ENCODE data around the gene PCGF2. TPM values are rescaled to one million over a fixed set of nuclear protein-coding genes. Genes with fewer than 3 reads are reported as not detected.

Gene PCGF2
- total and polyA plus RNA-seq, 2 of the 8 experiments (the other 6 are each of a cell fraction or from before 2014, with no cell fraction given), result 42.1 to 93.3 TPM

GRCh38 chr17:38752308-38753070 is 4.4 kb upstream of the PCGF2 start, which contains the start of gene PSMB3:
Gene PSMB3 (plus strand): TSS chr17:38752741. CDS start chr17:38752827, 86 bp downstream.
- H3K56ac ChIP-seq (replicated peaks; ENCODE audit: insufficient read length, low read depth, low read length), result peak within 1 kb of the TSS; percentile 85
- CTCF ChIA-PET (ENCODE audit: partially characterized antibody), result interaction anchor here (0.6 to 2.5 kb wide), 7 partner anchors 9 to 117 kb away, joined by 3 to 10 read pairs (median 4); no protein-coding TSS in a partner anchor
- H2AK5ac ChIP-seq (ENCODE audit: low read depth, low read length), result peak within 1 kb of the TSS; percentile 18; the same call in 1 of the 2 replicates
- peak within 1 kb of the TSS; percentile 7 for H2BK120ac ChIP-seq (replicated peaks; ENCODE audit: low read depth, low read length)
- H2BK5ac ChIP-seq (ENCODE audit: low read depth, low read length), result peak within 1 kb of the TSS; percentile 96
- H3K36me3 ChIP-seq (ENCODE audit: control insufficient read depth in 2 of 4, insufficient read depth in 4 of 4, low read length in 3 of 4), result peaks cover 5 to 17% (median 12%) of the 10 kb centered on the region in 4 experiments; a peak in 7 of 8 replicates
- H3K23ac ChIP-seq (ENCODE audit: insufficient read length), result no peak within 1 kb of the TSS
- H3K79me1 ChIP-seq (ENCODE audit: low read depth, low read length), result peaks cover 2% of the 10 kb centered on the region; the same call in 1 of the 2 replicates
- H3K14ac ChIP-seq (ENCODE audit: insufficient read length), result no peak within 1 kb of the TSS
- no peak within 1 kb of the TSS; the same call in 1 of the 2 replicates for H2BK20ac ChIP-seq (ENCODE audit: low read length)
- peak within 1 kb of the TSS; percentile 70 to 88 (median 84) for H3K9ac ChIP-seq (replicated peaks in 1 of 4; ENCODE audit: extremely low read depth in 1 of 4, low read depth in 3 of 4, low read length in 3 of 4)
- H2BK15ac ChIP-seq (ENCODE audit: low read length), result peak within 1 kb of the TSS; percentile 40; the same call in 1 of the 2 replicates
- peak within 1 kb of the TSS; percentile 62 for H4K8ac ChIP-seq (ENCODE audit: extremely low read depth, insufficient read depth, low read length)
- WGBS, 2 experiments (ENCODE audit: extremely low coverage in 1 of 2, insufficient coverage in 1 of 2, insufficient read length in 1 of 2, insufficient replicate concordance in 2 of 2, low coverage in 1 of 2, low lambda C conversion rate in 2 of 2, missing lambda C conversion rate in 1 of 2), result 1% methylated on average over 43 of the region's 44 CpGs; no CpG with 5 or more reads in 1 of the 2 experiments
- peak within 1 kb of the TSS; percentile 87 for H4K5ac ChIP-seq (ENCODE audit: insufficient read length, low read depth, low read length)
- no peak for FAIRE-seq
- H3K18ac ChIP-seq (ENCODE audit: extremely low read depth, low read length), result peak within 1 kb of the TSS; percentile 81
- POLR2A ChIA-PET (ENCODE audit: partially characterized antibody), result interaction anchor here (0.6 to 3.6 kb wide), 17 partner anchors 9 to 699 kb away, joined by 3 to 22 read pairs (median 4); partner anchors contain the start of genes LASP1, MED1, MLLT6 and RPL19
- H2BK12ac ChIP-seq (ENCODE audit: low read depth, low read length), result peak within 1 kb of the TSS; percentile 70; the same call in 1 of the 2 replicates
- H3K4me2 ChIP-seq (ENCODE audit: insufficient read depth in 1 of 2, low read depth in 2 of 2, low read length in 2 of 2), result peak within 1 kb of the TSS; percentile 89 to 96
- H4K91ac ChIP-seq (replicated peaks; ENCODE audit: insufficient read length, low read length), result peak within 1 kb of the TSS; percentile 49
- peaks cover 0 to 11% (median 5%) of the 10 kb centered on the region in 4 experiments; a peak in 5 of 7 replicates for H3K27me3 ChIP-seq (replicated peaks in 1 of 4; ENCODE audit: control insufficient read depth in 3 of 4, extremely low read depth in 1 of 4, insufficient read depth in 3 of 4, low read length in 3 of 4)
- H3K9me3 ChIP-seq (ENCODE audit: insufficient read depth in 2 of 2, low read depth in 1 of 2, low read length in 1 of 2), result no peaks in the 10 kb centered on the region
- H3K4ac ChIP-seq (replicated peaks; ENCODE audit: insufficient read length, low read depth, low read length), result peak within 1 kb of the TSS; percentile 82
- DNase-seq (ENCODE audit: low read depth in 1 of 2, low spot score in 2 of 2), result peak; percentile 88 to 96
- peaks cover 0 to 5% of the 10 kb centered on the region in 2 experiments for H4K20me1 ChIP-seq (replicated peaks in 1 of 2; ENCODE audit: control insufficient read depth in 1 of 2, insufficient read depth in 2 of 2, low read length in 2 of 2)
- H3K79me2 ChIP-seq (ENCODE audit: control insufficient read depth in 1 of 2, insufficient read depth in 2 of 2, low read length in 2 of 2), result peaks cover 0 to 16% of the 10 kb centered on the region in 2 experiments; a peak in 3 of 4 replicates
- peak within 1 kb of the TSS; percentile 68; the same call in 1 of the 2 replicates for H2AFZ ChIP-seq (ENCODE audit: low read length)
- peaks cover 34% of the 10 kb centered on the region for H3K23me2 ChIP-seq (ENCODE audit: low read depth, low read length)
- peak within 1 kb of the TSS; percentile 86 to 99 (median 90) for H3K4me3 ChIP-seq (ENCODE audit: extremely low read depth in 1 of 4, insufficient read depth in 2 of 4, low read depth in 3 of 4, low read length in 4 of 4)
- peaks cover 0 to 5% (median 3%) of the 10 kb centered on the region in 4 experiments; a peak in 4 of 7 replicates for H3K4me1 ChIP-seq (replicated peaks in 1 of 4; ENCODE audit: control insufficient read depth in 3 of 4, insufficient read depth in 4 of 4, low read length in 3 of 4)
- H3K27ac ChIP-seq (ENCODE audit: low read depth, low read length), result peak within 1 kb of the TSS; percentile 67; the same call in 1 of the 2 replicates
- TF ChIP-seq HDAC2 (IDR thresholded peaks at IDR 0.05; ENCODE audit: borderline replicate concordance in 1 of 2, low read depth in 2 of 2, low read length in 2 of 2), result peak; percentile 38 to 46; a peak in 2 of 4 replicates
- TF ChIP-seq SP2 (IDR thresholded peaks at IDR 0.05; ENCODE audit: low read length), result peak; percentile 86
- peak; percentile 28 to 97; a peak in 3 of 4 replicates for TF ChIP-seq SIN3A (conservative IDR thresholded peaks at IDR 0.05 in 1 of 2, IDR thresholded peaks at IDR 0.05 in 1 of 2; ENCODE audit: low read depth in 1 of 2, low read length in 2 of 2)
